WI38 (cell line): ENCODE results near the gene C1R.

Source experiments
- H3K4me3 ChIP-seq: 2 replicates; pipeline ENCODE4 v1.5.1; 2011; ENCODE audit warnings: low read depth, mild to moderate bottlenecking, control low read depth, low read length
- CTCF ChIP-seq: IDR thresholded peaks from 2 replicates; pipeline ENCODE4 v1.5.1; 2012; ENCODE audit warnings: low read depth, mild to moderate bottlenecking, control low read depth, low read length

Gene C1R

GRCh38 chr12:7096979-7097378, 4.7 kb upstream of the C1R start:
- TF ChIP-seq CTCF: no peak
- no peak overlapping the region for H3K4me3 ChIP-seq

- TF ChIP-seq CTCF: no peak
- H3K4me3 ChIP-seq: no peak overlapping the region
These were observed 4.0 kb upstream of the C1R start for GRCh38 chr12:7096006-7096932.

- no peak for TF ChIP-seq CTCF
- no peak overlapping the region for H3K4me3 ChIP-seq
These were observed 1.6 kb upstream of the C1R start for GRCh38 chr12:7093892-7094291.

- no peak overlapping the region for H3K4me3 ChIP-seq
- no peak for TF ChIP-seq CTCF
These were observed 1.2 kb upstream of the C1R start for GRCh38 chr12:7093486-7093885.

- TF ChIP-seq CTCF: no peak
These were observed 778 bp upstream of the C1R start for GRCh38 chr12:7092986-7093460.

GRCh38 chr12:7091660-7092228, 501 bp downstream of the C1R start:
- TF ChIP-seq CTCF: no peak
- peak overlapping the region; percentile 75 for H3K4me3 ChIP-seq

More at GRCh38 chr12:7092986-7093460, 778 bp upstream of the C1R start:
- H3K4me3 ChIP-seq: no peak overlapping the region

- TF ChIP-seq CTCF: no peak
- peak overlapping the region; percentile 75 for H3K4me3 ChIP-seq
These were observed 1.1 kb downstream of the C1R start for GRCh38 chr12:7091171-7091570.
